Stimulated activated CD4-positive, alpha-beta T cell treated with anti-CD3 and anti-CD28 coated beads, Interleukin-12 subunit alpha, Interleukin-12 subunit beta, amount 100 ng/mL, for 48 hours (primary cell): ENCODE data around the gene GLTP.
"Not testable (repeated sequence)": the region's sequence is repeated elsewhere in the genome, so short reads cannot be mapped to it uniquely, and the experiment has no call there.

ENCODE experiments used
- DNase-seq, 3 donors: peaks; one replicate each; pipeline ENCODE4 v3.0.0-alpha.2; 2020; ENCODE audit warnings: low read depth in 2 of 3, low spot score in 1 of 3

The GLTP gene

DNA sequence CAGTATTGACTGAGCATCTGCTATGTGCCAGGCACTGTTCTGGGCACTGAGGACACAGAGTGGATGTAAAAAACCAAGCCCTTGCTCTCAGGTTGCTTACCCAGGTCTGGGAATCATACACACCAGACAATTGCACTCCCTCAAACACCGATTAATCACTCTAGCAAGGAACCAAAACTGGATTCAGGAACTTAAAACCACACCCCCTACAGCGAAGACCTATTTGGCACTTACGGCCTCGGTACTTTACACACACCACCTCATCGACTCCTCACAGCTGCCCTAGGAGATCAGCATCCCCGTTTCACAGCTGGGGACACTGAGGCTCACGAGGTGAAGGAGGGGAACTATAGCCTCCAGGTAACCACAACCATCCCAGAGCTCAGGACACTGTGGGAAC is 1.6 kb downstream of the GLTP start:
- DNase-seq: no peak

DNA sequence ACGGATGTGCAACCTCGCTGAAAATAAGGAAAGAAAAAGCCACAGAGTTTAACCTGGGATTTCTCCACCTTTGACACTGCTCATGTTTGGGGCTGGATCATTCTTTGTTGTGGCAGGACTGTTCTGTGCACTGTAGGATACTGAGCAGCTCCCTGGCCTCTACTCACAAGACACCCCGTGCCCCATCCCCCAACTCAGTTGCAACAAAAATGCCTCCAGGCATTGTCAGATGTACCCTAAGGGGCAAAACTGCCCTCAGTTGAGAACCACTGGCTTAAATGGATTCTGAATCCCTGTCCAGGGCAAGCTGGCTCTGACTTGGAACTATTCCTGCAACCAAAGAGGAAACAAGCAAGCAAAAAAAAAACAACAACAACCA is 2.1 kb downstream of the GLTP start:
- no peak for DNase-seq

DNA sequence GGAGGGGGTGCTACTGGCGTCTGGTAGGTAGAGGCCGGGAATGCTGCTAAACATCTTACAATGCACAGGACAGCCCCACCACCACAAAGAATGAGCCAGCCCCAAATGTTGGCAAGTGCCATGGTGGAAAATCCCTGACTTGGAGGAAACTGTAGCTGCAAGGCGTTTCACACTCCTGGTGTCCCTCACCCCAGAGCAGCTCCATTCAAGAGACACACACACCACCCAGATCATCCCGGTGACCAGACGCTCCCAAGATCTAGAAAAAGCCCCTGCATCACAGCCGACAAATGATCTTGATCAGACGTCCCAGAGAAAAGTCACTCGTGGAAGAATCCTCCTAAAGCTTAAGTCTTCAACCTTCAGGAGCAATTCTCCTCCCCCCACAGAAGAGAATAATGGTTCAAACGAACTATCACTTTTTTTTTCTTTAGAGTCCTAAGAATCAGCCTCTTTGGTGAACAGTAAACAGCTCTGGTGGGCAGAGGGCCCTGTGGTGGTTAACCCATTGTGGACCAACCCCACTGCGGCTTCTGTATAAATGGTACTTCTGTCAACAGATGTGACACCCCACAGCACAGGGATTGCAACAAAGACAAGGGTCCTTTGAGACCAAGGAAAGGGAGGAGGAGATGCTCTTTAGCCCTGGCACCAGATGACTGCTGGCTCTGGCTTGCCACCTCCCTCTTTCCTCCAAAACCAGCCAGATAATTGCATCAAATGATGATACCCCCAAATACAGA is 2.7 kb downstream of the GLTP start:
- DNase-seq: no peak

DNA sequence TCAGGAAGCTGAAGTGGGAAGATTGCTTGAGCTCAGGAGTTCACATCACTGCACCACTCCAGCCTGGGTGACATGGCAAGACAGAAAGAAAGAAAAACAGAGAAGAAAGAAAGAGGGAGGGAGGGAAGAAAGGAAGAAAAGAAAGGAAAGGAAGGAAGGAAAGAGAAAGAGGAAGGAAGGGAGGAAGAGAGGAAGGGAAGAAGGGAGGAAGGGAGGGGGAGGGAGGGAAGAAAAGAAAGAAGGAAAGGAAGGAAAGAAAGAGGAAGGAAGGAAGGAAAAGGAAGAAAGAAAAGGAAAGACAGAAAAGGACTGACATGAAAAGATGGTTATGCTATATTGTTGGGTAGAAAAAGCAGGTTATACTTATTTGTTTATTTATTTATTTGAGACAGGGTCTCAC is 3.9 kb downstream of the GLTP start:
- DNase-seq: no peak

DNA sequence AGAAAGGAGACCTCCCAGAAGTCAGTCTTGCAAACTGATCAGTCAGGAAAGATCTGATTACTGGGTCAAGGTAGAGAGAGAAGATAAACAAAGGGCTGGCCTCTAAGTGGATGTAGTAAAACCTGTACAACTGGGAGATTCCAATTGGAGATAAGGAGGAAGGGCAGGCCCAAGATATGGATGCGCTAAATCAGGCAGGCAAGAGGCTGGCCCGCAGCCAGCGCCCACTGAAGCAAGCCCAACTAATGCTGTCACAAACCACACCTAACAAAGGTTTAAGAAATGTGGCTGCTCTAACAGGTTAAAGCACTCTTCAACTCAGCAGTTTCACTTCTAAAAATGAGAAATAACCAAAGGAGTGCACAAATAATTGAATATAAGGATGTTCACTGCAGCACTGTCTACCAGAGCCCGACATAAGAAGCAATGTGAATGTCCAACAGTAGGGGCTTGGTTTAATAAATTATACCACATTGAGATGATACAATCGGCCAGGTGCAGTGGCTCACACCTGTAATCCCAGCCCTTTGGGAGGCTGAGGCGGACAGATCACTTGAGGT is 4.7 kb downstream of the GLTP start:
- DNase-seq: no peak

DNA sequence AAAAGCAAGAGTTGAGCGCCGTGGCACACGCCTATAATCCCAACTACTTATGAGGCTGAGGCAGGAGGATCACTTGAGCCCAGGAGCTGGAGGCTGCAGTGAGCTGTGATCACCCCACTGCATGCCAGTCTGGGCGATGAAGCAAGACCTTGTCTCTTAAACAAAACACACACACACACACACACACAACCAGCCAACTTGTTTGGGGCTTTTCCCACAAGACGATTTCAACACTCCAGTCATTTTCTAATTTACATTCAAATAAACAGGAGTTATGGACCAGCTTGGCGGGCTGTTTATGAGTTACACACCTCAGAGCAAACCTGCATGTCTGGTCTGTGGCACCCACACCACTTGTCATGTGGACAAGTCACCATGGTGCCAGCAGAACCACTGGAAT is 6.7 kb downstream of the GLTP start:
- no peak for DNase-seq

DNA sequence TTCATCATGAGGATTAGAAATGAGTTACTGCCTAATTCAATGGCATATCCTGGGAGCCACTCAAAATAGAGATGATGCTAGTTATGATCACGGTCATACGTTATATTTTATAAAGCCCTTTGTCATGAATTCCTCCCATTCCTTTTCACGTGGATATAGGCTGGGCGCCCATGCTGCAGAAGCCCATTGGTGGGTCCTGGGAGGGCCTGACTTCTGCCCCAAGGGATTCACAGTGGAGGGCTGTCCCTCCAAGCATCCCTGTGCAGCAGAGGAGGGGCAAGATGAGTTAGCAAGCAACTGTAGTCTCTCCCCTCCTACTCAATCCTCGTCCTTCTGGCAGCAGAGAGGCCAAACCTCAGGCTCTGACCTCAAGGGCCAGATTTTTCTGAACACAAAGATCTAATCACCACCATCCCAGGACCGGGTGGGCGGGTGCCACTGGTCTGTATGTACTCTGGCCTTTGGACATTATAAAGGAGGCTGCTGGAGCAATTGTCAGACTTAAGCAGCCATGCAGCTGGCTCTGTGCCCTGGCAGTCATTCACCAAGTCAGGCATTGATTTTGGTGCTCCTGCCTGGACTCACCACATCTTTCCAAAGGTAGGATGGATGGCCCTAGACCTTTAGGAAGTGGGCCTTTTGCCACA is 8.6 kb downstream of the GLTP start:
- DNase-seq: no peak

DNA sequence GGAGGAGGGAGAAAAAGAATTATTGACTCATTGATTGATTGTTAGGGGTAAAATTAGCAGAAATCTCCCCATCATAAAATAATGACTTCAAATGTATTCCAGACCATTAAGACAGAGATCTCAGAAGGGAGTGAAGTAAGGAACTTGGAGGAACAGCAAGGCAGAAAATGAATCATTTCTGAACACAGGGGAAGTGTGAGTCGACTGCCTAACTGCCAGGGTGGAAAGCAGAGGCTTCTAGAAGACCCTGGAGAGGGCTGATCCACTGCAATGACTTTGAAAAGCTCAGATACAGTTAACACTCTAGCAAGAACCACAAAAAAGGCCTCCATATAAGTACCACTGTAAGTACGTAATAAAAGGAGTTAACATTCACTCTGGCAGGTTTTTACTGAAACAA is 9.7 kb downstream of the GLTP start:
- DNase-seq: no peak

DNA sequence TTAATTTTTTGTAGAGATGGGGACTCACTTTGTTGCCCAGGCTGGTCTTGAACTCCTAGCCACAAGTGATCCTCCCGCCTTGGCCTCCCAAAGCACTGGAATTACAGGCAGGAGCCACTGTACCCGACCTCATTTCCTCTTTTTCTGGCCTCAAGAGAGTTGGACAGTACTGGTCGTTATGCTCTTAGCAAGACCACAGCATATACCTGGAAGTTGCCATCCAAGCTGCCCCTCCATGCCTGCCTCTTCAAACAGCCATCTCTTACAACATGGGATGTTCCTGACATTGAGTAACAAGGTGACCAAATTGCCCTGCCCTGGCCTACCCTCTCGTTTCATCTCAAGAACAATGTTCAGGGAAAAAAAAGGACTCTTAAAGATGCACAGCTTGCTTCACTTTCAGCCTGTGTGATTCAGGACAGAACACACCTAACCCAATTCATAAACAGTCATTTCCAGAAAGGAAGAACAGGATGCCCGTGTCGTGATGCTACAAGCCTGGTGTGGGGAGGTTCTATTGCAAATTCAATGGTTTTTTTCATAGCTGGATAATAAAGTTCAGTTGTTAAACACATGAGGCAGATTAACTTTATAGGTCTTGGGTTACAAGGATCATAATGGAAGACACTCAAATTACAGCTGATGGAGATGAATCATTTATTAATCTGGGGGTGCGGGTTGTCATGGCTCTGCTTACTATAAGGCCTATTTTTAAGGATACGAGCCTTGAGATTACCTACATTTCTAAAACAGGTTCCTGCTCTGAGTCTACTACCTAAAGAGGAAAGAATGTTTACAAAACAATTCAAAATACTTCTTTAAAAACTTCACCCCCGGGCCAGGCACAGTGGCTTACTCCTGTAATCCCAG is 11.9 kb downstream of the GLTP start:
- DNase-seq: no peak

DNA sequence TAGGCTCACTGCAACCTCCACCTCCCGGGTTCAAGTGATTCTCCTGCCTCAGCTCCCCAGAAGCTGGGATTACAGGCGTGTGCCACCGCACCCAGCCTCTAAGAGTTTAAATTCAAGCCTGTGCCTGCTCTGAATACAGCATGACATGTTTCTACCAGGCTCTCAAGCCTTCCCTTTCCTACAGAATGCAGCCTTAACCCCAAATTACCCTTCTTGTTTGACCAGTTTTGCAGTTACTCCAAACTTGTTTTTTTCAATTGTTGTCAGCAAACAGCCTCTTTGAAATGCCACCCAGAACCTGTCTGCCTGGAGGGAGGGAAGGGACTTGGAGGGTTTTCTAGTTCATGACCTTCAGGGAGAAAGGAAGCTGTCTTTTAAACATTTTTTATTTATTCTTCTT is 15.4 kb downstream of the GLTP start:
- DNase-seq: no peak

DNA sequence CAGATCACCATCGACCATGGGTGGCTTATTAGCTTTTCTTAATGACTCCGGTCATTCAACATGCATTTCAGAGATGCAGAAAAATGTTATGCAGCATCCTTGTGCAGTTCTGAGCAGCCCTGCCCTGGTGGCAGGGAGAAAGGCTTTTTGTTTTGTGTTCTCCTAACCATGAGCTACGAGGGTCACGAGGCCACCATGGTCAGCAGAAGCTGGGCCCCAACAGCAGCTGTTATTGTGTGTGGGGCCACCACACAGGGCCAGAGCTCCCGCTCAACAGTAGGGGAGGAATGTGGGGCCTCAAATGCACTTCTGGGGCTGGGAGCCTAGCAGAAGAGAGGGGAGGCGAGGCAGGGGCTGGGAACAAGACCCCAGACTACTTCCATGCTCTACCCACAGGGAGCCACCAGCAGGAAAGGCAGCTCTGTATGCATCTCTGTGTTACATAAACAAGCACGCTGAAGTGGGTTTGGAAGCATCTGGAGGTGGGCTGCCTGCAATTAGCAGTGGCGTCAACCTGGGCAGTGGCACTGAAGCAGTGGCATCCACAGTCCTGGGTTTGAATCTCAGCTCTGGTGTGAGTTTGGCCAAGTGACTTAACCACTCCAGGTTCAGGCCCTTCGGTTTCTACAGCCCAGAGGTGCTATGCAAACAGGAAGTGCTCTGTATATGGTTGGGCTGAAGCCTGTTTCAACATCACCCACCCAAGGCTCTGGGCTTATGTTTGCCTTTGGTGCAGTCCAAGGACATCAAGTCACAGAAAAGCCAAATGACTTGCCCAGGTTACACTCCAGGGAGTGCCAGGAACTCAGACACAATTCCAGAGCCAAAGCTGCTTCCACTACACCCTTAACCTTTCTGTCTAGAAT is 16.3 kb downstream of the GLTP start:
- DNase-seq: no peak

DNA sequence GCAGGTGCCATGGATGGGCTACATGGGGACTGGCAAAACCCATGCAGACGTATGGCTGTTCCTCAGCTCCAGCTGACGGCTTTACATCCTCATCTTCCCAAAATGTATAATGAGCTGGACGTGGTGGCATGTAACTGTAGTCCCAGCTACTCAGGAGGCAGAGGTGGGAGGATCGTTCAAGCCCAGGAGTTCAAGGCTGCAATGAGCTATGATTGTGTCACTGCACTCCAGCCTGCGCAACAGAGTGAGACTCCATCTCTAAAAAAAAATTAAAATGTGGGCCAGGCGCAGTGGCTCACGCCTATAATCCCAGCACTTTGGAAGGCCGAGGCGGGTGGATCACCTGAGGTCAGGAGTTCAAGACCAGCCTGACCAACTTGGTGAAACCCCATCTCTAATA is 17.9 kb downstream of the GLTP start:
- not testable (repeated sequence) for DNase-seq

DNA sequence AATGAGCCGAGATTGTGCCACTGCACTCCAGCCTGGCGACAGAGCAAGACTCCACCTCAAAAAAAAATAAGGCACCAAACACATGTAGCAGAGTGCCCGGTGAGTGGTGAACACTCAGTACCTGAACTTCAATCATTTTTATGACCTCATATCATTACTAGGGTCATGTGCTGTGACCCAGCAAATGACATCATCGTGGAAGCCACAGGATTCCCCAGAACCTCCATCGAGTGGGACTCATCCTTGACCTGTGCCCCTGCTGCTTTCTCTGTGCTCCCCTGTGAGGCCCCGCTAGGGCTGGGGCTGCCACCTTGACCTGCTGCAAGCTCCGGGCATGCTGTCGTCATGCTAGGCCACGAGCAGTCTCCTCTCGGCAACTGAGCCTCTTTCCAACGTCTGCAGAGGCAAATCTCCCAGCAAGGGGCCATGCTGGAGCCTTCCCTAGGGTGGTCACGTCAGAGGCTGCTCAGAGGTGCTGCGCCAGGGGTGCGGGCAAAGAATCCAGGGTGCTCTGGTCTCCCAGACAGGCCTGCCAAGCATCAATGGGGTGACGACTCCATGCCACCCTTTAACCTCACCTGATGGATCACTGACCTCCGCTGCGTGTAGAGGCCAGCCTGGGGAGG is 18.5 kb downstream of the GLTP start:
- DNase-seq: no peak

DNA sequence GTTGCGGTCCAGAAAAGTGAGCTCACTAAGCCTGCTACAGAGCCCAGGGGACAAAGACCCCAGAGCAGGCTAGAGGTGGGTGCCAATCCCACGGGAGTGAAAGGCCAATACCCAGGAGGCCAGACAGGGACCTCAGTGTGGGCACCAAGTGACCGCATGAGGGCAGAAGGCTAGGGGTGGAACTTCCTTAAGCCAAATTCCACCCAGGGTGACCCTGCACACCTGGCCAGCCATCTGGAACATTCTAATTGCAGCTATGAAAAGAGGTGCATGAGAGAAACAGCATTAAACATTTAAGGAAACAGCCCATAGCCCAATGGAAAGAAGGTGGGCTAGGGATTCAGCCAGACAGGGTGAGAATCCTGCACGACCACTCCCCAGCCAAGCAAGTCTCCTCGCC is 19.4 kb downstream of the GLTP start:
- DNase-seq: no peak

DNA sequence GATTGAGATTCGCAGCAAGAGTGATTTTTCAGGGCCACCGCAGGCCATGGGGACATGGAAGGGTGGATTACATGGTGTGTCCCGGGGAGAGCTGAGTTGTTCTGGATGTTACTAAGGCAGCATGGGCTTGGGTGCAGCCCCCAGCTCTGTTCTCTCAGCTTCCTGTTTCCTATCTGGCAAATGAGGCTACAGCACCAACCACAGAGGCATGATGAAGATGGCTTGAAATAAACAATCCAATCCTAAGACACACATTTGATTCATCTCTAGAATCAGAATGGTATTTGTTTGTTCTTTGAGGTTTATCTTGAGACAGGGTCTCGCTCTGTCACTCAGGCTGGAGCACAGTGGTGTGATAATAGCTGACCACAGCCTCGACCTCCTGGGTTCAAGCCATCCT is 21.6 kb downstream of the GLTP start:
- no peak for DNase-seq

DNA sequence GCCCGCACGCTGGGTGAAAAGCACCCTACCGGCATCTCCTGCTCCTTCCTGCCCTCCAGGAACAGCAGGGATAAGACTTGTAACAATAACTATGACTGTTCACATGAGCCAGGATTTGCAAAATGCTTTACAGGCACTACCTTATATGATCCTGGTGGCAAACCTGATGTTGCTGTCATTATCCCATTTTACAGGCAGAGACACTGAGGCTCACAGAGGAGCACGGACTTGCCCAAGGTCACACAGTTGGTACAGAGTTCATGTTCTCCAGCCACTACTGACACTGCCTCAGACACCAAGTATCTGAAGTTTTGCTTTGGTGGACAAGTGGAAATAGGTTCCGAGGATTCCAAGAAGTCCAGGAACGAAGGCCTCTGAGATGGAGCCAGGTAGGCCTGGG is 22.6 kb downstream of the GLTP start:
- DNase-seq: no peak

DNA sequence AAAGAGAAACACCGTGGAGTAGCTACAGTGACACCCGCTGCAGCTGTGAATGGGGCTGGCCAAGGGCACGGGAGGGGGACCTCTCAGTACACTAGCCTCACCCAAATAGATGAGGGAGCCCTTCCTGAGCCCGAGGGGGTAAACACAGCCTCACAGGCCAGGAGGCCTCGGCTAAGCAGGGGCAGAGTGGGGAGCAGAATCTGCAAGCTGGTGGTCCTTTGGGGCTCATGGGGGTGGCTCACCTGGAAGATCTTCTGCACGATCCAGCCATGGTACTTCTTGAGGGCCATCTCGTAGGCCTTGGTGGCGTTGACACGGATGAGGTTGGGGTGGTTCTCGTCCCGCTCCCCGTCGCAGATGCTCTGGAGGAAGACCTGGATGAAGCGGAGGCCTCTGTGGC is 25.0 kb downstream of the GLTP start:
- no peak for DNase-seq

DNA sequence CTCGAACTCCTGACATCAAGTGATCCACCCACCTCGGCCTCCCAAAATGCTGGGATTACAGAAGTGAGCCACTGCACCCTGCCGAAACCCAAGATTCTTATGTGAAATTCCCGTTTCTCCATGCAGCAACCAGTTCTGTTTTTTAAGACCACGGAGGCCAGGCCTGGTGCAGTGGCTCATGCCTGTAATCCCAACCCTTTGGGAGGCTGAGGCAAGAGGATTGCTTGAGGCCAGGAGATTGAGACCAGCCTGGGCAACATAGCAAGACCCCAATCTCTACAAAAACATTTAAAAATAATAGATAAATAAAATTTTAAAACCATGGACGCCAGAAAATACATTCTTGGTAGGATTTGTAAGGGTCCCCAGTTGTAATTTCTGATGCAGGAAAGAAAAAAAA is 29.8 kb downstream of the GLTP start:
- DNase-seq: not testable (repeated sequence)

DNA sequence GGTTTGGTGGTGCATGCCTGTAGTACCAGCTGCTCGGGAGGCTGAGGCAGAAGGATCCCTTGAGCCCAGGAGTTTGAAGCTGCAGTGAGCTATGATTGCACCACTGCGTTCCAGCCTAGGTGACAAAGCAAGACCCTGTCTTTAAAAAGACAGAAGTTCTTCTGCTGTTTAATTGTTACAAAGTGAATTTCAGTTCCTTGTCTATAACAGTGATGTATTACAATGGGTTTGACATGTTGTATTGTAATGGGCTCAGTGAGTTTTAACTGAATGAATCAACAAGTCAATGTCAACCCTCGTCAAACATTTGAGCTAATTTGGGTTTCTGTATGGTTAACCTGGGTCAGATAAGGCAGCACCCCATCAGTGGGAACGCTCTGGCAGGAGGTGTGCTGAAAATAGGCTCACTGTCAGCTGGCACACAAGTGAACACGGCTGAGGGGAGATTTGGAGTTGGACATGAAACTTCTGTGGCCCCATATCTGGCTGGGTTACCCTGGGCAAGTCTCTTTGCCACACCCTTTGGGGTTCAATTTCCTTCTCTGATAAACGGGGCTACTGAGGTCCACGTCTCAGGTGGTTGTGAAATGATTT is 33.1 kb downstream of the GLTP start:
- DNase-seq: no peak

DNA sequence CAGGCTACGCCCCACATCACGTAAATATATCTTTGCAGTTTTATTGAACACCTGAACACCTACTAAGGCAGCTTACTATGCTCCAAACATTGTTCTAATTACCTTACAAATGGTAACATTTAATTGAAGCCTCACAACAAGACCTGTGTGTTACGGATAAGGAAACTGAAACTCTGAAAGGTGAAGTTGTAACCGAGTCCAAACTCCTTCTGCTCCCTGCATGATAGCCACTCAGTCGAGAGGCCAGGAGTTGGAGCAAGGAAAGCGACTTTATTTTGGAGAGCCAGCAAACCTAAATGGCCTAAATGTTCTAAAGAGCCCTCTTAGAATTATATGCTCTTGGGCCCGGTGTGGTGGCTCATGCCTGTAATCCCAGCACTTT is 34.5 kb downstream of the GLTP start:
- DNase-seq: no peak
